ENCODE measurements around the gene VAMP8. TPM values are rescaled to one million over a fixed set of nuclear protein-coding genes. Genes with fewer than 3 reads are reported as not detected.

VAMP8 gene
- total and polyA plus RNA-seq, 2 of the 8 experiments (the other 6 are each of a cell fraction or from before 2014, with no cell fraction given), result 34.4 to 69.7 TPM

- no peak for FAIRE-seq
- H3K23me2 ChIP-seq (ENCODE audit: low read depth, low read length), result no peaks in the 10 kb centered on the region
- no peak overlapping the region for H3K9ac ChIP-seq (replicated peaks in 1 of 4; ENCODE audit: extremely low read depth in 1 of 4, low read depth in 3 of 4, low read length in 3 of 4)
- no peak overlapping the region for H4K8ac ChIP-seq (ENCODE audit: extremely low read depth, insufficient read depth, low read length)
- H2BK5ac ChIP-seq (ENCODE audit: low read depth, low read length), result no peak overlapping the region
- H3K9me3 ChIP-seq (ENCODE audit: insufficient read depth in 2 of 2, low read depth in 1 of 2, low read length in 1 of 2), result no peaks in the 10 kb centered on the region
- H2AFZ ChIP-seq (ENCODE audit: low read length), result no peak overlapping the region
- no peak for TF ChIP-seq ZNF274 (IDR thresholded peaks at IDR 0.05; ENCODE audit: borderline replicate concordance, extremely low read depth, low read length)
- H3K36me3 ChIP-seq (ENCODE audit: control insufficient read depth in 2 of 4, insufficient read depth in 4 of 4, low read length in 3 of 4), result no peaks in the 10 kb centered on the region
- CTCF ChIA-PET (ENCODE audit: partially characterized antibody), result interaction anchor here (1.0 to 1.9 kb wide), 3 partner anchors 10 to 39 kb away, joined by 3 to 8 read pairs (median 4); no protein-coding TSS in a partner anchor
- H3K56ac ChIP-seq (replicated peaks; ENCODE audit: insufficient read length, low read depth, low read length), result no peak overlapping the region
- H3K4me3 ChIP-seq (ENCODE audit: extremely low read depth in 1 of 4, insufficient read depth in 2 of 4, low read depth in 3 of 4, low read length in 4 of 4), result no peak overlapping the region
- peaks cover 10 to 15% (median 12%) of the 10 kb centered on the region in 4 experiments for H3K27me3 ChIP-seq (replicated peaks in 1 of 4; ENCODE audit: control insufficient read depth in 3 of 4, extremely low read depth in 1 of 4, insufficient read depth in 3 of 4, low read length in 3 of 4)
- no peak for DNase-seq (ENCODE audit: low read depth in 1 of 2, low spot score in 2 of 2)
- POLR2A ChIA-PET (ENCODE audit: partially characterized antibody), result interaction anchor here (2.0 to 38.6 kb wide), 3 partner anchors 11 to 134 kb away, joined by 9 to 1889 read pairs (median 803); partner anchors contain the start of genes CAPG, MAT2A, SH2D6 and VAMP8
- H2BK15ac ChIP-seq (ENCODE audit: low read length), result no peak overlapping the region
- no peak overlapping the region for H2AK5ac ChIP-seq (ENCODE audit: low read depth, low read length)
- 90% methylated on average over 4 of the region's 4 CpGs; no CpG with 5 or more reads in 1 of the 2 experiments for WGBS, 2 experiments (ENCODE audit: extremely low coverage in 1 of 2, insufficient coverage in 1 of 2, insufficient read length in 1 of 2, insufficient replicate concordance in 2 of 2, low coverage in 1 of 2, low lambda C conversion rate in 2 of 2, missing lambda C conversion rate in 1 of 2)
- H3K14ac ChIP-seq (ENCODE audit: insufficient read length), result no peak overlapping the region
- no peak overlapping the region for H3K18ac ChIP-seq (ENCODE audit: extremely low read depth, low read length)
- H3K23ac ChIP-seq (ENCODE audit: insufficient read length), result no peak overlapping the region
- no peaks in the 10 kb centered on the region for H3K4me1 ChIP-seq (replicated peaks in 1 of 4; ENCODE audit: control insufficient read depth in 3 of 4, insufficient read depth in 4 of 4, low read length in 3 of 4)
- H2BK12ac ChIP-seq (ENCODE audit: low read depth, low read length), result no peak overlapping the region
- no peak overlapping the region for H3K27ac ChIP-seq (ENCODE audit: low read depth, low read length)
- no peak overlapping the region for H2BK20ac ChIP-seq (ENCODE audit: low read length)
- H3K4me2 ChIP-seq (ENCODE audit: insufficient read depth in 1 of 2, low read depth in 2 of 2, low read length in 2 of 2), result no peak overlapping the region
- H4K91ac ChIP-seq (replicated peaks; ENCODE audit: insufficient read length, low read length), result no peak overlapping the region
- no peak overlapping the region for H2BK120ac ChIP-seq (replicated peaks; ENCODE audit: low read depth, low read length)
- no peak overlapping the region for H3K4ac ChIP-seq (replicated peaks; ENCODE audit: insufficient read length, low read depth, low read length)
- no peak overlapping the region for H4K5ac ChIP-seq (ENCODE audit: insufficient read length, low read depth, low read length)
- no peaks in the 10 kb centered on the region for H3K79me2 ChIP-seq (ENCODE audit: control insufficient read depth in 1 of 2, insufficient read depth in 2 of 2, low read length in 2 of 2)
- peaks cover 0 to 2% of the 10 kb centered on the region in 2 experiments for H4K20me1 ChIP-seq (replicated peaks in 1 of 2; ENCODE audit: control insufficient read depth in 1 of 2, insufficient read depth in 2 of 2, low read length in 2 of 2)
- H3K79me1 ChIP-seq (ENCODE audit: low read depth, low read length), result no peaks in the 10 kb centered on the region
These were observed 11.1 kb upstream of the VAMP8 start for GRCh38 chr2:85566265-85566664.

All from H1 (cell line).